ENCODE measurements around the gene CALCOCO1.

DNA sequence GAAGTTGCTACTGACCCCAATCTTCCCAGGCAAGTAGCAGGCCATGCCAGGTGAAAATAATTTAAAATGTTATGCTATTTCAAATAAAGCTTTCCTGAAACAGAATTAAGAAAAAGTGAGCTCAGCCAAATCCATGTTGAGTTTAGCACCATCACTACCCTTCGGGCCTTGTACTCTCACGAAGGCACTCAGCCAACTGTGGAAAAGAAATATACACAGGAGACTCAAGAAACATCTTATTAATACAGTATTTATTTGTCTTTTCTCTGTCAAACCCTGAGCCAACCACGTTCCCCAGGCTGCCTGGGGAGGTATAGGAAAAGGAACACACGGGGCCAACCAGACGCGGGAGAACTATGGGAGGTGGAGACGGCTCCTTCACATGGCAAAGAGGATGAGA is 62.3 kb downstream of the CALCOCO1 start:
- TF ChIP-seq, protein P1, sequence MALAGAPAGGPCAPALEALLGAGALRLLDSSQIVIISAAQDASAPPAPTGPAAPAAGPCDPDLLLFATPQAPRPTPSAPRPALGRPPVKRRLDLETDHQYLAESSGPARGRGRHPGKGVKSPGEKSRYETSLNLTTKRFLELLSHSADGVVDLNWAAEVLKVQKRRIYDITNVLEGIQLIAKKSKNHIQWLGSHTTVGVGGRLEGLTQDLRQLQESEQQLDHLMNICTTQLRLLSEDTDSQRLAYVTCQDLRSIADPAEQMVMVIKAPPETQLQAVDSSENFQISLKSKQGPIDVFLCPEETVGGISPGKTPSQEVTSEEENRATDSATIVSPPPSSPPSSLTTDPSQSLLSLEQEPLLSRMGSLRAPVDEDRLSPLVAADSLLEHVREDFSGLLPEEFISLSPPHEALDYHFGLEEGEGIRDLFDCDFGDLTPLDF (CRISPR knock-in tag; IDR thresholded peaks at IDR 0.05): no peak
- TF ChIP-seq ZNF263 (CRISPR knock-in tag; IDR thresholded peaks at IDR 0.05; ENCODE audit: borderline replicate concordance): no peak
- TF ChIP-seq, protein P2, sequence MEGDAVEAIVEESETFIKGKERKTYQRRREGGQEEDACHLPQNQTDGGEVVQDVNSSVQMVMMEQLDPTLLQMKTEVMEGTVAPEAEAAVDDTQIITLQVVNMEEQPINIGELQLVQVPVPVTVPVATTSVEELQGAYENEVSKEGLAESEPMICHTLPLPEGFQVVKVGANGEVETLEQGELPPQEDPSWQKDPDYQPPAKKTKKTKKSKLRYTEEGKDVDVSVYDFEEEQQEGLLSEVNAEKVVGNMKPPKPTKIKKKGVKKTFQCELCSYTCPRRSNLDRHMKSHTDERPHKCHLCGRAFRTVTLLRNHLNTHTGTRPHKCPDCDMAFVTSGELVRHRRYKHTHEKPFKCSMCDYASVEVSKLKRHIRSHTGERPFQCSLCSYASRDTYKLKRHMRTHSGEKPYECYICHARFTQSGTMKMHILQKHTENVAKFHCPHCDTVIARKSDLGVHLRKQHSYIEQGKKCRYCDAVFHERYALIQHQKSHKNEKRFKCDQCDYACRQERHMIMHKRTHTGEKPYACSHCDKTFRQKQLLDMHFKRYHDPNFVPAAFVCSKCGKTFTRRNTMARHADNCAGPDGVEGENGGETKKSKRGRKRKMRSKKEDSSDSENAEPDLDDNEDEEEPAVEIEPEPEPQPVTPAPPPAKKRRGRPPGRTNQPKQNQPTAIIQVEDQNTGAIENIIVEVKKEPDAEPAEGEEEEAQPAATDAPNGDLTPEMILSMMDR (IDR thresholded peaks at IDR 0.05 in 2 of 3, conservative IDR thresholded peaks at IDR 0.05 in 1 of 3; ENCODE audit: insufficient read depth in 2 of 3, low read depth in 1 of 3, low read length in 3 of 3): no peak
- no peak for TF ChIP-seq POLR2A (conservative IDR thresholded peaks at IDR 0.05)
